ENCODE measurements around the gene MAGI1.

MAGI1 gene

DNA sequence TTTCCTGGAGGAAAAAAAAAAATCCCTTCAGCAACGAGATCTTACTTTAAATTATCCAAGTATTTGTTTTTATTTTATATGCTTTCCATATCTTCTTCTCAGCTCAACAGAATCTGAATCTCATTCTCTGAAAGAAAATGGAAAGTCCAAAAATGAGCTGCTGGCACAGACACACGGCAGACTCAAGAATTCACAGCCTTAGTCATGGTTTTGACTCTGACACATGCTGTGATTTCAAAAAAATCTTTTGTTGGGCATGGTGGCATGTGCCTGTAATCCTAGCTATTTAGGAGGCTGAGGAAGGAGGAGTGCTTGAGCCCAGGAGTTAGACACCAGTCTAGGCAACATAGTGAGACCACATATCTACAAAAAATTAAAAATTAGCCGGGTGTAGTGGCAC is 565.0 kb downstream of the MAGI1 start:
- no peak for DNase-seq (ENCODE audit: low read depth in 1 of 2, low spot score in 1 of 2)
- Histone ChIP-seq H3K27me3 (ENCODE audit: insufficient read depth, poor library complexity, severe bottlenecking) (no peaks in the 10 kb centered on the region), H3K4me3 (replicated peaks; ENCODE audit: insufficient read depth, low read length) (no peak overlapping the region), H3K27ac (replicated peaks) (no peak overlapping the region)
- no peak for TF ChIP-seq GABPA (IDR thresholded peaks at IDR 0.05; ENCODE audit: low read depth)

DNA sequence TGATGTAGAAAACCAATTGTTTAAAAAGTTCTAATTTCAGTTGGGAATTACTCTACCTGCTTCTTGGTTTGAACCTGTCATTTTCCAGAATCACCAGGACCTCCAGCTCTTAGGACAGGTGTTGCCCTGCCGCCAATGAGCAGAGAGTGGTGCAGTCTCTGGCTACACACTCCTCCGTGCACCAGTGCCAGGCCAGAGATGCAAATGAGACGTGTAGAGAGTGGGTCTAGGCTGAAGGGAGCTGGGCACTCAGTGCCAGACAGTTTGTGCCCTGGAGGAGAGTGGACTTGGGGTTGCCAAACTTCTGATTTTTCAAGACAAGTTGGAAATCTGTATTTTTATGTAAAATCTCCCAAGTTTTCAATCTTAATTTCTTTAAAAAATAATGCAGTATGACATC is 566.2 kb downstream of the MAGI1 start:
- H3K27me3 ChIP-seq (ENCODE audit: insufficient read depth, poor library complexity, severe bottlenecking) = no peaks in the 10 kb centered on the region
- H3K27ac ChIP-seq (replicated peaks) = no peak overlapping the region
- H3K4me3 ChIP-seq (replicated peaks; ENCODE audit: insufficient read depth, low read length) = no peak overlapping the region
- DNase-seq (ENCODE audit: low read depth in 1 of 2, low spot score in 1 of 2) = no peak
- no peak for TF ChIP-seq GABPA (IDR thresholded peaks at IDR 0.05; ENCODE audit: low read depth)
- TF ChIP-seq, protein P1, sequence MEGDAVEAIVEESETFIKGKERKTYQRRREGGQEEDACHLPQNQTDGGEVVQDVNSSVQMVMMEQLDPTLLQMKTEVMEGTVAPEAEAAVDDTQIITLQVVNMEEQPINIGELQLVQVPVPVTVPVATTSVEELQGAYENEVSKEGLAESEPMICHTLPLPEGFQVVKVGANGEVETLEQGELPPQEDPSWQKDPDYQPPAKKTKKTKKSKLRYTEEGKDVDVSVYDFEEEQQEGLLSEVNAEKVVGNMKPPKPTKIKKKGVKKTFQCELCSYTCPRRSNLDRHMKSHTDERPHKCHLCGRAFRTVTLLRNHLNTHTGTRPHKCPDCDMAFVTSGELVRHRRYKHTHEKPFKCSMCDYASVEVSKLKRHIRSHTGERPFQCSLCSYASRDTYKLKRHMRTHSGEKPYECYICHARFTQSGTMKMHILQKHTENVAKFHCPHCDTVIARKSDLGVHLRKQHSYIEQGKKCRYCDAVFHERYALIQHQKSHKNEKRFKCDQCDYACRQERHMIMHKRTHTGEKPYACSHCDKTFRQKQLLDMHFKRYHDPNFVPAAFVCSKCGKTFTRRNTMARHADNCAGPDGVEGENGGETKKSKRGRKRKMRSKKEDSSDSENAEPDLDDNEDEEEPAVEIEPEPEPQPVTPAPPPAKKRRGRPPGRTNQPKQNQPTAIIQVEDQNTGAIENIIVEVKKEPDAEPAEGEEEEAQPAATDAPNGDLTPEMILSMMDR (IDR thresholded peaks at IDR 0.05; ENCODE audit: insufficient read depth, low read length) = no peak
- TF ChIP-seq, protein P2, sequence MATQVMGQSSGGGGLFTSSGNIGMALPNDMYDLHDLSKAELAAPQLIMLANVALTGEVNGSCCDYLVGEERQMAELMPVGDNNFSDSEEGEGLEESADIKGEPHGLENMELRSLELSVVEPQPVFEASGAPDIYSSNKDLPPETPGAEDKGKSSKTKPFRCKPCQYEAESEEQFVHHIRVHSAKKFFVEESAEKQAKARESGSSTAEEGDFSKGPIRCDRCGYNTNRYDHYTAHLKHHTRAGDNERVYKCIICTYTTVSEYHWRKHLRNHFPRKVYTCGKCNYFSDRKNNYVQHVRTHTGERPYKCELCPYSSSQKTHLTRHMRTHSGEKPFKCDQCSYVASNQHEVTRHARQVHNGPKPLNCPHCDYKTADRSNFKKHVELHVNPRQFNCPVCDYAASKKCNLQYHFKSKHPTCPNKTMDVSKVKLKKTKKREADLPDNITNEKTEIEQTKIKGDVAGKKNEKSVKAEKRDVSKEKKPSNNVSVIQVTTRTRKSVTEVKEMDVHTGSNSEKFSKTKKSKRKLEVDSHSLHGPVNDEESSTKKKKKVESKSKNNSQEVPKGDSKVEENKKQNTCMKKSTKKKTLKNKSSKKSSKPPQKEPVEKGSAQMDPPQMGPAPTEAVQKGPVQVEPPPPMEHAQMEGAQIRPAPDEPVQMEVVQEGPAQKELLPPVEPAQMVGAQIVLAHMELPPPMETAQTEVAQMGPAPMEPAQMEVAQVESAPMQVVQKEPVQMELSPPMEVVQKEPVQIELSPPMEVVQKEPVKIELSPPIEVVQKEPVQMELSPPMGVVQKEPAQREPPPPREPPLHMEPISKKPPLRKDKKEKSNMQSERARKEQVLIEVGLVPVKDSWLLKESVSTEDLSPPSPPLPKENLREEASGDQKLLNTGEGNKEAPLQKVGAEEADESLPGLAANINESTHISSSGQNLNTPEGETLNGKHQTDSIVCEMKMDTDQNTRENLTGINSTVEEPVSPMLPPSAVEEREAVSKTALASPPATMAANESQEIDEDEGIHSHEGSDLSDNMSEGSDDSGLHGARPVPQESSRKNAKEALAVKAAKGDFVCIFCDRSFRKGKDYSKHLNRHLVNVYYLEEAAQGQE (IDR thresholded peaks at IDR 0.05; ENCODE audit: insufficient replicate concordance, low read depth) = no peak
- no peak for TF ChIP-seq POLR2AphosphoS5 (IDR thresholded peaks at IDR 0.05; ENCODE audit: low read depth)
- no peak for TF ChIP-seq SPI1 (IDR thresholded peaks at IDR 0.05; ENCODE audit: borderline replicate concordance, low read depth)

DNA sequence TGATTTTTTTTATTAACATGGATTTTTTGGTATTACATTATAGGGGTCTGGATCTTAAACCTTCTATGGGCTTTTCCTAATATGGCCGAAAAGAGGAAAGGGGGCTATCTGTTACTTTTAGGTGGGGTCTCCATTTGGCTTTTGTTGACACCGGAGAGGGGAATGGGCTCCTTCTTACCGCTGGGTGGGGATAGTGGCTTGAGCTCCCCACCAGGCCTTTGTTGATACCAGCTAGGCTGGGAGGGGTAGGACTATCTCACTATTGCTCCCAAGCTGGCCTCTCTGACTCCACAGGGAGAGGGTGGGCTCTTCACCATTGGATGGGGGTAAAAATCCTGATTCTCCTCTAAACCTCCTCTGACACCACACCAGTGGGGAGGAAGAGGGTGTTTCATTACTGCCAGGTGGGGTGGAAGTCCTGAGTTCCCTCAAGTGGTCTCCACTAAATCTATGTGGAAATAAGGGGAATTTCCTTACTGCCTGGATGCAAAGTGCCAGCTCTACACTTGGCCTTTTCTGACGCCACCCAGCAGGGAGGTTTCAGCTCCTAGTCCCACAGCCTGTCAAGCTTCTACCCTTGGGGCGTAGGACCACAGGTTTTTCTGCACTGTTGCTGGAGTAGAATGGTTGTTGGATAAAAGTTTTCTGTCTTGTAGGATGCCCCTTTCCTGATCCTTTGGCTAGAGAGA is 572.3 kb downstream of the MAGI1 start:
- Histone ChIP-seq H3K4me3 (replicated peaks; ENCODE audit: insufficient read depth, low read length) (no peak overlapping the region), H3K27me3 (ENCODE audit: insufficient read depth, poor library complexity, severe bottlenecking) (no peaks in the 10 kb centered on the region), H3K27ac (replicated peaks) (no peak overlapping the region)
- no peak for DNase-seq (ENCODE audit: low read depth in 1 of 2, low spot score in 1 of 2)
- no peak for TF ChIP-seq SPI1 (IDR thresholded peaks at IDR 0.05; ENCODE audit: borderline replicate concordance, low read depth)

DNA sequence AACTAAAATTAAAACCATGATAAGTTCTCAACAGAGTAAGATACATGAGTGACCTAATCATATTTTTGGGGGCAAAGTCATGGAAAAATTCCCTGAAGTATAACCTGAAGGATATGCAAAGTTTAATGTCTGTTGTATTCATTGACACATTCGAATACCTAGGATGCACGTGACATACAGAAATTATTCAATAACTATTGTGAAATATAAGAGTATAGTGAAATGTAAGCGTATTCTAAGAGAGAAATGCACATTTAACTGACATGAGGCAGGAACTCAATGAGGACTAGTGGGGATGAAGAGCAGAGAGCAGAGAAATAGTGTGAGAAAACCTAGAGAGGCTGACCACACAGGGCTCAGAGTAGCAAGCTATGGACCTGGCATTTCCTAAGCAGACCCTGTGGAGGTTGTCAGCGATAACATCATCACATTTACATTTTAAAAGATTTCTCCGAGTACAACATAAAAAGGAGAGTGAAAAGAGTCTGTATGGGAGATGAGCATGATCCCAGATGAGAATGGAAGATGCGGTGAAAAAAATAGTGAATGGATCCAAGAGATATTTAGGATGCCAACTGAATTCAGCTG is 588.8 kb downstream of the MAGI1 start:
- no peak for TF ChIP-seq SPI1 (IDR thresholded peaks at IDR 0.05; ENCODE audit: borderline replicate concordance, low read depth)
- H3K4me3 ChIP-seq (replicated peaks; ENCODE audit: insufficient read depth, low read length) = no peak overlapping the region
- peaks cover 2% of the 10 kb centered on the region for H3K27me3 ChIP-seq (ENCODE audit: insufficient read depth, poor library complexity, severe bottlenecking)
- DNase-seq (ENCODE audit: low read depth in 1 of 2, low spot score in 1 of 2) = no peak
- no peak overlapping the region for H3K27ac ChIP-seq (replicated peaks)

DNA sequence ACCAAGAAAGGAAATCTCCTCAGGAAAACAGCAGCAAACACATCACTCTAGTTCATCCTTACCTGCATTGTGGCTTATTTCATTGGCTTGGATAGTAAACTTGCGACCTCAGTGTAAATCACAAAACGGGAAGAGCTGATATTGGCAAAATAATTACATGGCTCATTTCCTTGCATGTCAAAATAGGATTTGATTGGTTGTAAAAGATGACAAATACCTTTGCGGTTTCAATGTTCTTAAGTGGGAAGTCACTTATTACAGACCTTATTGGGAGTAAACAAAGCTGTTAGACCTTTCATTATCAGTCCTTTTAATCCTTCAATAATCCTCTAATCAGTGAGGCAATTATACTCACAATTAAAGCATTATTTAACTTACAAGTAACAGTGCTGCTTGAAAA is 590.6 kb downstream of the MAGI1 start:
- Histone ChIP-seq H3K27me3 (ENCODE audit: insufficient read depth, poor library complexity, severe bottlenecking) (peaks cover 2% of the 10 kb centered on the region), H3K27ac (replicated peaks) (no peak overlapping the region), H3K4me3 (replicated peaks; ENCODE audit: insufficient read depth, low read length) (no peak overlapping the region)
- no peak for TF ChIP-seq SPI1 (IDR thresholded peaks at IDR 0.05; ENCODE audit: borderline replicate concordance, low read depth)
- TF ChIP-seq POLR2AphosphoS5 (IDR thresholded peaks at IDR 0.05; ENCODE audit: low read depth) = no peak
- TF ChIP-seq, protein P1 (IDR thresholded peaks at IDR 0.05; ENCODE audit: insufficient read depth, low read length) = no peak
- TF ChIP-seq, protein P2 (IDR thresholded peaks at IDR 0.05; ENCODE audit: insufficient replicate concordance, low read depth) = no peak
- no peak for TF ChIP-seq GABPA (IDR thresholded peaks at IDR 0.05; ENCODE audit: low read depth)
- DNase-seq (ENCODE audit: low read depth in 1 of 2, low spot score in 1 of 2) = no peak

Measured in HL-60 (cell line).